Measurements from ENCODE around the gene BEND6.

- no peak for TF ChIP-seq CTCF (IDR thresholded peaks at IDR 0.05)
- no peak for TF ChIP-seq POLR2A (IDR thresholded peaks at IDR 0.05)
Measured at GRCh38 chr6:56923565-56923964, 31.3 kb upstream of the BEND6 start.
